Measurements from ENCODE around the gene FAU. TPM values are rescaled to one million over a fixed set of nuclear protein-coding genes. Genes with fewer than 3 reads are reported as not detected.
A peak's percentile ranks its signal among the peaks of the same experiment; 100 is the strongest.

The FAU gene
- polyA plus RNA-seq, 2 of the 4 experiments (the other 2 are of a cell fraction) = 591 to 878 TPM

GRCh38 chr11:65083834-65084597, 37.9 kb downstream of the FAU start, which contains the start of the genes CDCA5 and ZFPL1:
CDCA5 (minus strand) TSS chr11:65084040; CDS start chr11:65083978, 62 bp downstream.
ZFPL1 (plus strand) TSS chr11:65084222; CDS start chr11:65084699, 477 bp downstream.
- peak within 1 kb of the TSS; percentile 82 for H3K4me3 ChIP-seq
- POLR2A ChIA-PET = no interaction called here
- H3K27ac ChIP-seq = peak within 1 kb of the TSS; percentile 85 to 90
- peak within 1 kb of the TSS; percentile 97 for H3K4me2 ChIP-seq
- TF ChIP-seq ZNF302 (CRISPR knock-in tag; IDR thresholded peaks at IDR 0.05) (no peak), PBX3 (IDR thresholded peaks at IDR 0.05) (0 out of 2 replicates have a peak, but pooled peaks have one; percentile 42), POLR2A (IDR thresholded peaks at IDR 0.05; ENCODE audit: low read length) (peak; percentile 56; the same call in 1 of the 2 replicates), JUN (IDR thresholded peaks at IDR 0.05) (peak; percentile 63 to 88; a peak in 3 of 5 replicates), PHF8 (IDR thresholded peaks at IDR 0.05; ENCODE audit: borderline replicate concordance, low read depth) (peak; percentile 86), MYC (IDR thresholded peaks at IDR 0.05; ENCODE audit: borderline replicate concordance, low read length) (peak; percentile 62; the same call in 1 of the 2 replicates), KDM5A (IDR thresholded peaks at IDR 0.05) (peak; percentile 99), GATA3 (IDR thresholded peaks at IDR 0.05; ENCODE audit: borderline replicate concordance) (0 out of 2 replicates have a peak, but pooled peaks have one; percentile 19), CEBPB (IDR thresholded peaks at IDR 0.05) (no peak), TP53 (CRISPR knock-in tag; IDR thresholded peaks at IDR 0.05) (no peak), E2F6 (IDR thresholded peaks at IDR 0.05; ENCODE audit: borderline replicate concordance, low read depth) (peak; percentile 61; the same call in 1 of the 2 replicates), SREBF2 (IDR thresholded peaks at IDR 0.05) (no peak), EHF (CRISPR knock-in tag; IDR thresholded peaks at IDR 0.05) (0 out of 2 replicates have a peak, but pooled peaks have one; percentile 35), HDAC2 (IDR thresholded peaks at IDR 0.05) (peak; percentile 95), MAX (IDR thresholded peaks at IDR 0.05) (peak; percentile 81), HOXB5 (CRISPR knock-in tag; IDR thresholded peaks at IDR 0.05) (no peak), RARB (CRISPR knock-in tag; IDR thresholded peaks at IDR 0.05) (no peak), FOSL2 (IDR thresholded peaks at IDR 0.05) (no peak), FOSL2 (CRISPR knock-in tag; IDR thresholded peaks at IDR 0.05) (no peak)
- peak; percentile 90 to 92 for ATAC-seq
- FAIRE-seq = no peak
- H3K4me1 ChIP-seq = peaks cover 26% of the 10 kb centered on the region
- under 1% methylated on average over 28 of the region's 79 CpGs for WGBS (ENCODE audit: missing lambda C conversion rate)
- CTCF ChIA-PET = interaction anchor here (0.9 to 2.8 kb wide), 4 partner anchors 27 to 87 kb away, joined by 4 to 12 read pairs (median 7); partner anchors contain the start of genes ARL2 and TM7SF2
- DNase-seq (ENCODE audit: low read depth in 1 of 2, low spot score in 1 of 2) = peak; percentile 96
- no peaks in the 10 kb centered on the region for H3K9me3 ChIP-seq

GRCh38 chr11:65083134-65083833, 38.6 kb downstream of the FAU start:
- peak overlapping the region; percentile 85 to 90 for H3K27ac ChIP-seq
- DNase-seq (ENCODE audit: low read depth in 1 of 2, low spot score in 1 of 2) = no peak
- no peaks in the 10 kb centered on the region for H3K9me3 ChIP-seq
- 2% methylated on average over 13 of the region's 13 CpGs for WGBS (ENCODE audit: missing lambda C conversion rate)
- peak overlapping the region; percentile 89 for H3K4me2 ChIP-seq
- peak; percentile 4 to 12; a peak in 3 of 6 replicates for ATAC-seq
- no peak for FAIRE-seq
- ChIA-PET CTCF (interaction anchor here (0.7 to 2.8 kb wide), 9 partner anchors 11 to 88 kb away, joined by 3 to 12 read pairs (median 4); partner anchors contain the start of genes ARL2, TM7SF2 and ZNHIT2), POLR2A (no interaction called here)
- H3K4me1 ChIP-seq = peaks cover 32% of the 10 kb centered on the region
- peak overlapping the region; percentile 82 for H3K4me3 ChIP-seq
- TF ChIP-seq ZC3H11A (IDR thresholded peaks at IDR 0.05) (no peak), CBX2 (IDR thresholded peaks at IDR 0.05; ENCODE audit: borderline replicate concordance, low read depth) (no peak), HES2 (IDR thresholded peaks at IDR 0.05) (no peak), KDM1A (IDR thresholded peaks at IDR 0.05; ENCODE audit: low read depth) (no peak), JUN (IDR thresholded peaks at IDR 0.05) (no peak), PHF8 (IDR thresholded peaks at IDR 0.05; ENCODE audit: borderline replicate concordance, low read depth) (no peak), CBX8 (IDR thresholded peaks at IDR 0.05) (no peak), EHMT2 (IDR thresholded peaks at IDR 0.05; ENCODE audit: low read depth) (no peak), POLR2A (IDR thresholded peaks at IDR 0.05; ENCODE audit: low read length) (no peak), TFCP2L1 (CRISPR knock-in tag; IDR thresholded peaks at IDR 0.05) (no peak), EHF (CRISPR knock-in tag; IDR thresholded peaks at IDR 0.05) (no peak)
- TF ChIP-seq, protein P1, sequence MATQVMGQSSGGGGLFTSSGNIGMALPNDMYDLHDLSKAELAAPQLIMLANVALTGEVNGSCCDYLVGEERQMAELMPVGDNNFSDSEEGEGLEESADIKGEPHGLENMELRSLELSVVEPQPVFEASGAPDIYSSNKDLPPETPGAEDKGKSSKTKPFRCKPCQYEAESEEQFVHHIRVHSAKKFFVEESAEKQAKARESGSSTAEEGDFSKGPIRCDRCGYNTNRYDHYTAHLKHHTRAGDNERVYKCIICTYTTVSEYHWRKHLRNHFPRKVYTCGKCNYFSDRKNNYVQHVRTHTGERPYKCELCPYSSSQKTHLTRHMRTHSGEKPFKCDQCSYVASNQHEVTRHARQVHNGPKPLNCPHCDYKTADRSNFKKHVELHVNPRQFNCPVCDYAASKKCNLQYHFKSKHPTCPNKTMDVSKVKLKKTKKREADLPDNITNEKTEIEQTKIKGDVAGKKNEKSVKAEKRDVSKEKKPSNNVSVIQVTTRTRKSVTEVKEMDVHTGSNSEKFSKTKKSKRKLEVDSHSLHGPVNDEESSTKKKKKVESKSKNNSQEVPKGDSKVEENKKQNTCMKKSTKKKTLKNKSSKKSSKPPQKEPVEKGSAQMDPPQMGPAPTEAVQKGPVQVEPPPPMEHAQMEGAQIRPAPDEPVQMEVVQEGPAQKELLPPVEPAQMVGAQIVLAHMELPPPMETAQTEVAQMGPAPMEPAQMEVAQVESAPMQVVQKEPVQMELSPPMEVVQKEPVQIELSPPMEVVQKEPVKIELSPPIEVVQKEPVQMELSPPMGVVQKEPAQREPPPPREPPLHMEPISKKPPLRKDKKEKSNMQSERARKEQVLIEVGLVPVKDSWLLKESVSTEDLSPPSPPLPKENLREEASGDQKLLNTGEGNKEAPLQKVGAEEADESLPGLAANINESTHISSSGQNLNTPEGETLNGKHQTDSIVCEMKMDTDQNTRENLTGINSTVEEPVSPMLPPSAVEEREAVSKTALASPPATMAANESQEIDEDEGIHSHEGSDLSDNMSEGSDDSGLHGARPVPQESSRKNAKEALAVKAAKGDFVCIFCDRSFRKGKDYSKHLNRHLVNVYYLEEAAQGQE (IDR thresholded peaks at IDR 0.05) = no peak
- TF ChIP-seq, protein P2, sequence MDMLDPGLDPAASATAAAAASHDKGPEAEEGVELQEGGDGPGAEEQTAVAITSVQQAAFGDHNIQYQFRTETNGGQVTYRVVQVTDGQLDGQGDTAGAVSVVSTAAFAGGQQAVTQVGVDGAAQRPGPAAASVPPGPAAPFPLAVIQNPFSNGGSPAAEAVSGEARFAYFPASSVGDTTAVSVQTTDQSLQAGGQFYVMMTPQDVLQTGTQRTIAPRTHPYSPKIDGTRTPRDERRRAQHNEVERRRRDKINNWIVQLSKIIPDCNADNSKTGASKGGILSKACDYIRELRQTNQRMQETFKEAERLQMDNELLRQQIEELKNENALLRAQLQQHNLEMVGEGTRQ (IDR thresholded peaks at IDR 0.05) = no peak
- TF ChIP-seq, protein P3, sequence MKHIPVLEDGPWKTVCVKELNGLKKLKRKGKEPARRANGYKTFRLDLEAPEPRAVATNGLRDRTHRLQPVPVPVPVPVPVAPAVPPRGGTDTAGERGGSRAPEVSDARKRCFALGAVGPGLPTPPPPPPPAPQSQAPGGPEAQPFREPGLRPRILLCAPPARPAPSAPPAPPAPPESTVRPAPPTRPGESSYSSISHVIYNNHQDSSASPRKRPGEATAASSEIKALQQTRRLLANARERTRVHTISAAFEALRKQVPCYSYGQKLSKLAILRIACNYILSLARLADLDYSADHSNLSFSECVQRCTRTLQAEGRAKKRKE (CRISPR knock-in tag; IDR thresholded peaks at IDR 0.05; ENCODE audit: low read depth) = no peak

Measured in A549 (cell line).